ENCODE results near the gene SELENOM. TPM values are rescaled to one million over a fixed set of nuclear protein-coding genes. Genes with fewer than 3 reads are reported as not detected.

Gene SELENOM
- total RNA-seq, 1 experiment from 2014 or later: 3.2 TPM

- no peak overlapping the region for H3K4me3 ChIP-seq (ENCODE audit: low read depth, low read length, poor library complexity, severe bottlenecking)
- no peak overlapping the region for H3K27ac ChIP-seq (ENCODE audit: low read depth, low read length, poor library complexity, severe bottlenecking)
- no peak for DNase-seq (ENCODE audit: low spot score)
- H3K9me3 ChIP-seq (ENCODE audit: low read depth, low read length, poor library complexity, severe bottlenecking): no peaks in the 10 kb centered on the region
- H3K36me3 ChIP-seq (ENCODE audit: insufficient read depth, low read length, poor library complexity, severe bottlenecking): no peaks in the 10 kb centered on the region
- no TSS peak for BruUV-seq (replicated peaks)
- H3K4me1 ChIP-seq (ENCODE audit: insufficient read depth, low read length, poor library complexity, severe bottlenecking): peaks cover 9% of the 10 kb centered on the region
- CTCF ChIA-PET: no interaction called here
- TF ChIP-seq EZH2 (IDR thresholded peaks at IDR 0.05; ENCODE audit: borderline replicate concordance, low read depth, low read length, poor library complexity, severe bottlenecking) (no peak), CTCF (conservative IDR thresholded peaks at IDR 0.05; ENCODE audit: low read depth, low read length) (no peak)
- H3K27me3 ChIP-seq (replicated peaks; ENCODE audit: insufficient read depth, low read depth, low read length, poor library complexity): no peaks in the 10 kb centered on the region
- POLR2A ChIA-PET (ENCODE audit: low non-redundant PET): no interaction called here
- intact Hi-C loops (cut with micrococcal nuclease; ENCODE audit: unreplicated experiment): no loop called here
Observed at GRCh38 chr22:31126128-31126868, 18.9 kb upstream of the SELENOM start.

- intact Hi-C loops (cut with micrococcal nuclease; ENCODE audit: unreplicated experiment): no loop called here
- Histone ChIP-seq H3K4me1 (ENCODE audit: insufficient read depth, low read length, poor library complexity, severe bottlenecking) (peaks cover 9% of the 10 kb centered on the region), H3K27ac (ENCODE audit: low read depth, low read length, poor library complexity, severe bottlenecking) (no peak overlapping the region), H3K4me3 (ENCODE audit: low read depth, low read length, poor library complexity, severe bottlenecking) (no peak overlapping the region), H3K9me3 (ENCODE audit: low read depth, low read length, poor library complexity, severe bottlenecking) (no peaks in the 10 kb centered on the region), H3K27me3 (replicated peaks; ENCODE audit: insufficient read depth, low read depth, low read length, poor library complexity) (no peaks in the 10 kb centered on the region), H3K36me3 (ENCODE audit: insufficient read depth, low read length, poor library complexity, severe bottlenecking) (no peaks in the 10 kb centered on the region)
- TF ChIP-seq EZH2 (IDR thresholded peaks at IDR 0.05; ENCODE audit: borderline replicate concordance, low read depth, low read length, poor library complexity, severe bottlenecking) (no peak), CTCF (conservative IDR thresholded peaks at IDR 0.05; ENCODE audit: low read depth, low read length) (no peak)
- no TSS peak for BruUV-seq (replicated peaks)
- ChIA-PET CTCF (no interaction called here), POLR2A (ENCODE audit: low non-redundant PET) (no interaction called here)
- DNase-seq (ENCODE audit: low spot score): no peak
Observed at GRCh38 chr22:31125521-31126117, 18.3 kb upstream of the SELENOM start.

- Histone ChIP-seq H3K4me1 (ENCODE audit: insufficient read depth, low read length, poor library complexity, severe bottlenecking) (peaks cover 9% of the 10 kb centered on the region), H3K36me3 (ENCODE audit: insufficient read depth, low read length, poor library complexity, severe bottlenecking) (no peaks in the 10 kb centered on the region), H3K4me3 (ENCODE audit: low read depth, low read length, poor library complexity, severe bottlenecking) (no peak overlapping the region), H3K27ac (ENCODE audit: low read depth, low read length, poor library complexity, severe bottlenecking) (no peak overlapping the region), H3K9me3 (ENCODE audit: low read depth, low read length, poor library complexity, severe bottlenecking) (no peaks in the 10 kb centered on the region), H3K27me3 (replicated peaks; ENCODE audit: insufficient read depth, low read depth, low read length, poor library complexity) (no peaks in the 10 kb centered on the region)
- no peak for DNase-seq (ENCODE audit: low spot score)
- intact Hi-C loops (cut with micrococcal nuclease; ENCODE audit: unreplicated experiment): no loop called here
- TF ChIP-seq EZH2 (IDR thresholded peaks at IDR 0.05; ENCODE audit: borderline replicate concordance, low read depth, low read length, poor library complexity, severe bottlenecking): no peak
- no peak for TF ChIP-seq CTCF (conservative IDR thresholded peaks at IDR 0.05; ENCODE audit: low read depth, low read length)
- BruUV-seq (replicated peaks): no TSS peak
- CTCF ChIA-PET: no interaction called here
- POLR2A ChIA-PET (ENCODE audit: low non-redundant PET): no interaction called here
Observed at GRCh38 chr22:31124811-31125465, 17.6 kb upstream of the SELENOM start.

All from A673 (cell line).